ENCODE measurements around the gene EIF2A.

- TF ChIP-seq EZH2phosphoT487 (IDR thresholded peaks at IDR 0.05; ENCODE audit: insufficient read depth, low read depth): no peak
- TF ChIP-seq EZH2 (IDR thresholded peaks at IDR 0.05; ENCODE audit: insufficient read depth, poor library complexity, severe bottlenecking): no peak
Measured at GRCh38 chr3:150528354-150528797, 18.2 kb upstream of the EIF2A start.
